Stimulated activated CD4-positive, alpha-beta T cell treated with anti-CD3 and anti-CD28 coated beads, Interleukin-4, amount 100 ng/mL, for 1 hour (primary cell): ENCODE results near the gene TLE2.
"Not testable (repeated sequence)": the region's sequence is repeated elsewhere in the genome, so short reads cannot be mapped to it uniquely, and the experiment has no call there.

Source experiments
- DNase-seq: peaks from one replicate; pipeline ENCODE4 v3.0.0-alpha.2; 2020

TLE2 gene

DNA sequence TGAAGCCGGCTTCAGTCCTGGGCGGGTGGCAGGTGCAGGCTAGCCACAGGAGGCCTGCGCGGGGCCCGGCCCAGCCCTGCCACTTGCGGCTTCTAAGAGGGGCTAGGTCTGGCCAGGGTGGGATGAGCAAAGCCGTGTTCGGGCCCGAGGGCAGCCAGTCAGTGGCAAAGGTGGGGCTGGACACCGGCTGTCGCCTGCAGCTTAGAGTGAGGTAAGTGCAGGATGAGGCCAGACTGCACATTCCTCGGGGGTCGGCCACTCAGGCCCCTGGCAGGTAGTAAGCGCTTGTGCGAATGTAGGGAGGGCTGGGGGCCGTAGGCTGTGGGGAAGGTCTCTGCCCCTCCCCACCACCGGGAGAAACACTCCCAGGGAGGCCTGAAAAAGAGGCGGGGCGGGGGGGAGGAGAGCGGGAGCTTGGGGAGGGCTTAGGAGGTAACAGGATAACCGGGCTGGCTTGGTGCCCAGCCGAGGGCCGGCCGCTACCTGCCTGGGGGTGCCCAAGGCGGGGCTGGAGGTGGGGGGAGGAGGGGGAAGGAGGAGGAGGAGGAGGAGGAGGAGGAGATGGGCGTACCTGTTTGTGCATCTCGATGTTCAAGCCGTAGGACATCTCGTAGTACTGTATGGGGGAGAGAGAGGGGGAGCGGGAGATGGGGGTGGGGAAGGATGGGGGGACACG is 26.8 kb upstream of the TLE2 start:
- no peak for DNase-seq

DNA sequence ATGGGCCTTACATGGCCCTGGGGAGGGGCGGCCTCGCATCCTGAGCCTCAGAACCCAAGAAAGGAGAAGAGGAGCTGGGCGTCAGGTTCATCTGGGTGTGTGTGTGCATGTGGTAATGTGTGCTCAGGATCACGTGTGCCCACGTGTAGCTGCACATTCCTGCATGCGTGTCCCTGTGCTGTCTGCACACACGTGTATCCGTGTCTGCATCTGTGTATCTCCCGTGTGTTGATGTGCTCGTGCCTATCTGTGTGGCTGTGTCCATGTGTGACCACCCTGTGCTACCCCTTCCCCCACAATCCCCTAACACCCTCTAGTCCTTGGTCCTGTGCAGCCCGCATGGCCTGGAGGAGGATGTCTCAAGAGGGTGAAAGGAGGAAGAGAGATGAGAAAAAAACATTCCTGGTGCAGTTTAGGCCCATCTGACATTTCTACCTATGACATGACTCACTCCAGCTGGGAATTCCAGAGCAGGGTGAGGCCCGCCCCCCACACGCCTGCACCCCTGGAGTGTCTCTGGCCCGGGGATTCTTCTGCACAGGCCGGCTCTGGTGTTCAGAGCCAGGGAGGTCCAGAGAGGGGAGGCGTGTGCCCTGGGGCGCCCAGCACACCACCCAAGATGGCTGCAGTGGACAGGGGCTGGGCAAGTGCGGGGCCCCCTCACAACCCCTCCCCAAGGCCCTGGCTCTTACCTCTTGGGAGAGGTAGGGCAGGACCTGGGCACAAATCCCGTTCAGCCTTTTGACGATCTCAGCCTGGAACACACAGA is 26.1 kb upstream of the TLE2 start:
- no peak for DNase-seq

DNA sequence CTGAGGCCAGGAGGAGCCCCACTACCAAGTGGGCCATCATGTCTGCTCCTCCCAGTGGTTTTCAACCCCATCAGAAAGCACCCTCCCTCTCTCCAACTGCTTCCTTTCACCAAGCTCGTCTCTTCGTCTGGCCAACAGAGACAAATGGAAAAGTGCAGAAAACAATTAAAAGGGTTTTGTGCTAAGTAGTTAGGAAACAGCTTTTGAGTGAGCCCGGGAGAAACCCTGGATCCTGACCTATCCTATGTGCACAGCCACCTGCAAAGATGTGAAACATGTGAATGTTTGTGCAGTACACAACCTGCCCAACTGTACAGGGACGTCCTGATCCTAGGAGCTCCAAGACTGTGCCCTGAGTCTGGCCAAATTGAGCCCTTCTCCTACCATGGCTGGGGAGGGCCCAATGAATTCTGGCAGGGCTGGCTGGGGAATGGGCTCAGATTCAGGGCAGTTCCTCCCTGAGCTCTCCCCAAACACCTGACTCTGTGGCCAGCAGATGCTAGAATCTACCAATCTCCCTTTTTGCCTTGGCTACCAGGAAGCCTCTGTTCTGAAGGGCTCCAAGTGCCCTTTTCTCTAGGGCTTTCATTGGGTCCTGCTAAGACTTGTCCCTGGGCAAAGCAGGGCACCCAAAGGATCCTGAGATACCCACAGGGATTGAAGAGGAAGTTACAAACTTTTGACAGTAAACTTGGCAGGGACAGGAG is 25.3 kb upstream of the TLE2 start:
- no peak for DNase-seq

DNA sequence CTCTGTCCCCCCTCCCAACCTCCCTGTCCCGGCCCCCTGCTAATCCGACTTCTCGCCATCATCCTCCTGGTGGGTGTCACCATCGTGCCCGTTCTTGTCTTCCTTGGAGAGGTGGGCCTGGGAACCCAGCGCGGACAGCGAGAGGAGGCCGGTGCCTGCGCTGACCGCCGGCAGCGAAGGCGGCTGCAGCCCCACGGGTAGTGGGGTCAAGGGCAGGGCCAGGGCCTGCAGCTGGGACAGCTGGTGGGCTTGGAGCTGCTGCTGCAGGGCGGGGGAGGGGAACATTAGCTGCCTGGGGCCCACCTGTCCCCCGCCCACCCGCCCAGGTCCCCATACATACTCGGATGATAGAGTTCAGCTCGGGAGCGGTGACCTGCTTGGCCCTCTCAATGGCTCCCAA is 24.7 kb upstream of the TLE2 start:
- DNase-seq: no peak

DNA sequence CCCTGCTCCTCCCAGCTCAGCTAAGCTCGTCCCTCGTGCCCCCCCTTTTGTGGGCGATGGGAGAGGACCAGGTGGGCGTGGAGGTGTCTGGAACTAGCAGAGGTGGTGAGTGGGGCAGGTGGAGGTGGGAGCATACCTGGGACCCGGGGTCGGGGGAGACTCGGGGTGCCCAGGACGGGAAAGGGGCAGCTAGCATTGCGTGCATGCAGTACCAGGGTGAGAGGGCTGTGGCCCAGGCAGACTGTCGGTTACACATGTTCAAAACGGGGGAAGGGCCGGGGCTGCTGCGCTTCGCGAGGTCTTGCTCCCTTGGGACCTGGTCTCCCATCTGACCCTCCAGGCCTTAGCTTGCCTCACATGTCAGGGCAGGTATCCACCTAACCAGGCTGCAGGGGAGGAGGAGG is 24.1 kb upstream of the TLE2 start:
- DNase-seq: no peak

DNA sequence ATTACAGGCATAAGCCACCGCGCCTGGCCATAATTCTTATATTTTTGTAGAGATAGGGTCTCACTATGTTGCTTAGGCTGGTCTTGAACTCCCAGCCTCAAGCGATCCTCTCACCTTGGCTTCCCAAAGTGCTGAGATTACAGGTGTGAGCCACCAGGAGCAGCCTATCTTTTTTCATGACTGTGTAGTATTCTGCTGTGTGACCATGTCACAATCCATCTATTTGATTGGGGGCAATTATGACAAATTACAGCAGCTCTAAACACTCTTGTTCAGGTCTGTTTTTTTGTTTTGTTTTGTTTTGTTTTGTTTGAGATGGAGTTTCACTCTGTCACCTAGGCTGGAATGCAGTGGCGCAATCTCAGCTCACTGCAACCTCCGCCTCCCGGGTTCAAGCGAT is 20.9 kb upstream of the TLE2 start:
- DNase-seq: not testable (repeated sequence)

DNA sequence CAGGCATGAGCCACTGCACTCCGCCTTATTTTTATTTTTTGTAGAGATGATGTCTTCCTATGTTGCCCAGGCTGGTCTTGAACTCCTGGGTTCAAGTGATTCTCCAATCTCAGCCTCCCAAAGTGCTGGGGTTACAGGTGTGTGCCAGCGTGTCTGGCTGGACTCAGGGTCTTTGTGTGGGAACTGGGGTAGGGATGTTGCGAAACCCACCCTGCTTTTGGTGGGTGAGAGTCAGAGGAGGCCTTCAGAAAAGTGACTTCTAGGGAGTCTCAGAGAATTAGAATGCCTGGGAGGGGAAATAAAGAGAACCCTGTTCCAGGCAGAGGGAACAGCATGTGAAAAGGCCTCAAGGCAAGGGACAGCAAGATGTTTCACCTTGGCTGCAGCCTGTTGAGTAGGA is 20.0 kb upstream of the TLE2 start:
- no peak for DNase-seq

DNA sequence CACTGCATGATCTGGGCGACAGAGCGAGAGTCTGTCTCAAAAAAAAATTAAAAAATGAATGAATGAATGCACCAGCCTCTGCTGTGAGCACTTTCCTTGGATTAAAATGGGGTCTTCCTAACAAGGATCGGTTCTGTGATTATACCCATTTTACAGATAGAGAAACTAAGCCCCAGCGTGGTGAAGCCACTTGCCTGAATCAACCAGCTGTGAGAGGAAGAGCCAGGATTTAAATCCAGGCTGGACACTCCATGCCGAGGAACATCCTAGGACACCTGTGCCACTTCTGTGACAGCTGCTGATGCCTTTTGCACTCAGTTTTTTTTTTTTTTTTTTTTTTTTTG is 19.1 kb upstream of the TLE2 start:
- no peak for DNase-seq

DNA sequence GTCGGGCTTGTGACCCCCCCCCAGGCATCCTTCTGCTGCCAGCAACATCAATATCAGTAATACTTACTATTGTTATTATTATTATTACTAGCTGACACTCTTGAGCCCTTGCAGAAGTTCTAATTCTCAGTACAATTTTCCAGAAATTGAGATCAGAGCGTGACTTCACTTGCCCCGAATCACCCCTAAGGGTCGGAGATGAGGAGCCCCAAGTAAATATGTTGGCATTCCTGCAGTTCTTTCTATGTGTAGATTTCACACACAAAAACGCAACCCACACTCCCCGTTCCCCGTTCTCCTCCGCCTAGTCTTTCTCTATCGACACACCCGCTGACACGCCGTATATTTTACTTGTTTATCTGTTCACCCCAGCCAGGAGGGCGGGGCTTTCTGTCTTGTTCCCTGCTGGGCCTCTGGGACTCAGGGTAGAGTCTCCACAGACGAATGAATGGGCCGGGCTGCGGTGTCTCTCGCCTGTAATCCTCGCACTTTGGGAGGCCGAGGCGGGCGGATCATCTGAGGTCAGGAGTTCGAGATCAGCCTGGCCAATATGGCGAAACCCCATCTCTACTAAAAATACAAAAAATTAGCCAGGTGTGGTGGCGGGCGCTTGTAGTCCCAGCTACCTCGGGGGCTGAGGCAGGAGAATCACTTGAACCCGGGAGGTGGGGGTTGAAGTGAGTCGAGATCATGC is 18.6 kb upstream of the TLE2 start:
- peak; percentile 65 for DNase-seq

DNA sequence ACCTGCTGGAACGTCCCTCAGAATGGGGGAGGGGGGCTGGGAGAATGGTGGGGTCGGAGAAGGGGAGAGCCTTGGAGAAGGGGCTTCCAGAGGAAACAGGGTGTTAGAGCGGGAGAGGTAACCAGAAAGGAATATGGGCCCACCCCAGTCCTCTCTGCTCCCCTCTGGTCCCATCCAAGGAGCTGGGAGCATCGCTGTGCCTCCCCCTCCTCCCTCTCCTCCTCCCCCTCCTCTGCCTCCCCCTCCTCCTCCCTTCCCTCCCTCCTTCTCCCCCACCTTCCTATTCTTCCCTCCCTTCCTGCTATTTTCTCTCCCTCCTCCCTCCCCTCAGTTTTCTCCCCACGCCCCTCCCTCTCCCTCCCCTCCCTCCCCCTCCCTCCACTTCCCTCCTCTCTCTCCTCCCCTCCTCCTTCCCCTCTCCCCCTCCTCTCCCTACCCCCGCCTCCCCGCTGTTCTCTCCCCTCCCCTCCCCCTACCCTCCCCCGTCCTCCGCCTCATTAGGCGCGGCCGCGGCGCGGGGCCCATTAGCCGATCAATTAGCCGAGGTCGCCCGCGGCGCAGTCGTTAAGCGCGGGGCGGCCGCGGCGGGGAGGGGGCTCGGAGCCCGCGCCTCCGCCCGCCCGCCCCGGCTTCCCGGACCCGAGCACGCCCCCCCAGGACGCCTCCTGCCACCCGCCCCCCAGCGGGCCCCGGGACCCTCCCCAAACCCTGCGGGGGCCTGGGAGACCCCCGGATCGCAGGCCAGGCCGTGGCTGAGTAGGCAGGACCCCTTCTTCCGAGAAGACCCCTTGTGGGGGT is 17.8 kb upstream of the TLE2 start:
- no peak for DNase-seq

DNA sequence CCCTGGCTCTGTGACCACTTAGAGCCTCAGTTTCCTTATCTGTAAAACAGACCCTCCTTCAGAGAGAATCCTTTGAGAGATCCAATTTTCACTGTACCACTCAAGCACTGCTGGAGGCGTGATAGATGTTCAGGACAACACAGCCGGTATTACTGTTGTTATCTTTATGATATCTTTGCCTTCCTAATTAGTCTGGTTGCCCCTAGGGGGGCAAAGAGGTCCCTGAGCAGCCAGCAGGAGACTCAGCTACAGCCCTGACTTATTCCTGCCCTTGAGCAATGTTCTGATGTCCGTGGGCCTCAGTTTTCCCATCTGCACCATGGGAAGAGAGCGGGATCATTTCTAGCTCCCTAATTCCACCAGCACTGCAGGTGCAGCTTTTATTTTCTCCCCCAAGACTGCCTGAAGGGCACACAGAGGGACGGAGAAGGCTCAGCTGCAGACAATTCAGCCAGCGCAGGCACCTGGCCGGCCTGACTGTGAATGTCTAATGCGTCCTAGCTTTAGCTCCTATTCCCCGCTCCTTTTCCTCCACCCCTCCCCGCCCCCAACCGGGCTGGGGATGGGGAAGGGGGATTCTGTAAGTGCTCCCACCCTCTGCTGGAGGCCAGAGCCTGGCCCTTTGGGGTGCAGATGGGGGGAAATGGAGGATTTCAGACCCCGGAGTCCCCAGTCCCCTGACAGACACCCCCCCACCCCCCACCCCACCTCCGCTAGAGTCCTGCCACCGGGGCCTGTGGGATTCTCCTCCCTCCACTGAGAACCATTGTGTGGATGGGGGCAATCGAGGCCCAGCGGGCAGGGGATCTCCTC is 17.0 kb upstream of the TLE2 start:
- no peak for DNase-seq

DNA sequence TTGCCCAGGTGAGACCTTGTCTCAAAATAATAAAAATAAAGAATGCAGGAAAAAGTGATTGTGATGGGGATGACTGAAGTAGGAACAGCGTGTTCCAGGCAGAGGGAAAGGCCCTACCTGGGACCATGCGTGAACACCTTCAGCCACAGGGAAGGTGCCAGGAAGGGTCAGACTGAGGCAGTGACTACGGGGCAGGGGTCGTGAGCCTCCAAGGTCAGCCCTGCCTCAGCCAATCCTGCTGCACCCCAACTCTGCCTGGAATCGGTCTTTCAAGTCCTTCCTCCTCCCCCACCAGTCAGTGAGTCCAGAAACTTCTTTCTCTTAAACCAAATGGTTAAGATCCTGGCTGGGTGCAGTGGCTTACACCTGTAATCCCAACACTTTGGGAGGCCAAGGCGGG is 16.1 kb upstream of the TLE2 start:
- DNase-seq: no peak

DNA sequence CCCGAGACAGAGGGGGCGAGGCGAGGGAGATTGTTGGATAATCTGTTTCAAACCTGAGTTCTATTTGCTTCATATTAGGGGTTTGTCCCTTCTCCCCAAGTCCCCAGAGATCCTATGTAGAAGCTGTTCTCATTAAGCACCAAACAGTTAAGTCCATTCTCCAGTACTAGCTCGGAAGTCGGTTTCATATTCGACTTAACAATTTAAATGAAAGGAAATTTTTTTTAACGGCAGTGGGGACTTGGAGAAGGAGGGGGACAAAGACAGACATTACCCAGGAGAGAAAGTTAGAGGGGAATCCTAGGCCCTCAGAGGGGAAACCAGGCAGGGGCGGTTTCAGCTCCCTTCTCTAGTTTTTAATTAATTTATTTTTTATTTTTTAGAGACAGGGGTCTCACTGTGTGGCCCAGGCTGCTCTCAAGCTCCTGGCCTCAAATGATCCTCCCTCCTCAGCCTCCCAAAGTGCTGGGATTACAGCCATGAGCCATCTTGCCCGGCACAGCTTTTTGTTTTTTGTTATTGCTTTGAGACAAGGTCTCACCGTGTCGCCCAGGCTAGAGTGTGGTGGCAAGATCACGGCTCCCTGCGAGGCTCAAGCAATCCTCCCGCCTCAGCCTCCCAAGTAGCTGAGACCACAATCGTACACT is 13.7 kb upstream of the TLE2 start:
- DNase-seq: no peak

DNA sequence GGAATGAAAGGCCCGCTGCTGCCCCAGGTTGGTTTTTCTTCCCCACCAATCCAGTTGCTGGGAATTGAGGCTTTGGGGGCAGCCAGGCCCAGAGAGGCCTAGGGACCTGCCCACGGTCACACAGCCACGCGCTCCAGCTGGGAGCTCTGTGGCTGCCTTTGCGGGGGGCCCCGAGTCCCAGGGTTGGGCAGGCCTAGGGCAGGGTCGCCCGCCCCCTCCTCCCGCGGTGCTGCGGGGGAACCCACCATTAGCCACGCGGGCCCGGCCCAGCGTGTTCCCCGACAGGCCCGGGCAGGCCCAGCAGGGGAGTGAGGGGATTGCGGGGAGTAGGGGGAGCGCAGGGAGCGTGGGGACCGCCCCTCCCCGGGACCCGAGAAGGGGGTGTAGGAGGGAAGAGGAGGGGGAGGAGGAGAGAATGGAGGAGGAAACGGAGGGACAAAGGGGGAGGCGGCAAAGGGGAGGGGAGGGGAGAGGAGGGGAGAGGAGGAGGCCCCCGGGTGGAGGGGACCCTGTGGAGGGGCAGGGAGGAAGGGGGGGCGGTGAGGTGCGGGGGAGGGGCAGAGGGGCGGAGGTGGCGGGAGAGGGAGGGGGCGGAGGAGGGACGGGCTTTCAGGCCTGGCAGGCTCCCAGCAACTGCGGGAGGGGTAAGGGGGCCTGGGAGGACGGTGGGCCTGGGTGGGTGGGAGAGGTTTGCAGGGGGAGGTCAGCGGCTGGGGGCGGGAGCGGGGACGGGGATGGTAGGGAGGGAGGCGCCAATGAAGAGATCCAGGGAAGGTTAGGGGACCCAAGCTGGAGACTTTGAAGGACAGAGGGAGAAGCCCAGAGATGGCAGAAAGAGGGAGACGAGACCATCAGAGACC is 12.9 kb upstream of the TLE2 start:
- no peak for DNase-seq

DNA sequence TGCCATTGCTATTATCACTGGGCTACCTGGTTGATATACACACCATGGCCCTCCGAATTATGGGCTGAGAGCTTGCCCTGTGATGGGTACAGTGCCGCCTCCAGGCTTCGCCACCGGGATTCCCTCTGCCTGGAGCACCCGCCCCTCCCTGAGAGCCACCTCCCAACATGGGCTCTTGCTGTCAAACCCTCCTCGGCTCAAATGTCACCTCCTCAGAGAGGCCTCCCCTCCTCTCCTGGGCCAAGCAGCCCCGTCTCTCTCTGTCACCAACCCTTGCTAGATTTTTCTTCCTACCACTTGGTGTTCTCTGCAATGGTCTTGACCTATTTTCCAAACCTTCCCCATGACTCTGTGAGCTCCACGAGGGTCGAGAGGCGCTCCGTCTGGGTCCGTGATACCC is 12.2 kb upstream of the TLE2 start:
- DNase-seq: no peak

DNA sequence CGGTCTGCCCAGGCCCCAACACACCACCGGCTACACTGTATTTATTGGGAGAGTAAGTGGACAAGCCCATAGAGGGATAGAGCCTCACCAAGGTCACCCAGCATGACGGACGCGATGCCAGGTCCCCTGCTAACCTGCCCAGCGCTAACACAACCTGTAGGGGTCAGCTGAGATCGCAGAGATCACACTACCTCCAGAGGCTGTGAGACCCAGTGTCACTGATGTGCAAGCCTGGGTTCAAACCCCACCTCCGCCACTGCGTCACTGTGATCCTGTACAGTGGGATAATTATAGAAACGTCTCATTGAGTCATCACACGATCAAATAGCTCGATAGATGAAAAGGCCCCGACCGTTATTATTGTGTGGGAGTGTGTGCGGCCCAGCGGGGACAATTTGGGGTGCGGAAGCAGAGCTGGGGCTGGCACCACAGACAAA is 10.6 kb upstream of the TLE2 start:
- DNase-seq: no peak

DNA sequence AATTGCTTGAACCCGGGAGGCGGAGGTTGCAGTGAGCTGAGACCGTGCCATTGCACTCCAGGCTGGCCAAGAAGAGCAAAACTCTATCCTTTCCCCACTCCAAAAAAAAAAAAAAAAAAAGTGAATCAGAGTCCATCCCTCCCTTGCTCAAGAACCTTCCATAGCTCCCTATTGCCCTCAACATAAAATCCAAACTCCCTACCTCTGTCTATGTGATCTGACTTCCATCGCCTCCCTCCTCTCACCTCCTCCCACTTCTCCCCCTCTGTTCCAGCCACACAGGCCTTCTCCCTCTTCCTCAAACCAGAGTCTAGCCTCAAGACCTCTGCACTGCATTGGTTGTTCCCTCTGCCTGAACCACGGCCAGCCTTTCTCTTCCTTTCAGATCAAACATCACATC is 10.0 kb upstream of the TLE2 start:
- DNase-seq: no peak

DNA sequence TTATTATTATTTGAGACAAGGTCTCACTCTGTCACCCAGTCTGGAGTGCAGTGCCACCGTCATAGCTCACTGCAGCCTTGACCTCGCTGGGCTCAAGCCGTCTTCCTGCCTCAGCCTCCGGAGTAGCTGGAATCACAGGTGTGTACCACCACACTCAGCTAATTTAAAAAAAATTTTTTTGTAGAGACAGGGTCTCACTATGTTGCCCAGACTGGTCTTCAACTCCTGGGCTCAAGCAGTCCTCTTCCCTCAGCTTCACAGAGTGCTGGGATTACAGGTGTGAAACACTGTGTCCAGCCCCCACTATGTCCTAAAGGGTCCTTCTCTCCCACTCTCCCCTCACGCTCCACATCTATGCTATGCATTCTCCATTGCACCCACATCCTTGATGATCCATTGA is 9.1 kb upstream of the TLE2 start:
- DNase-seq: no peak

DNA sequence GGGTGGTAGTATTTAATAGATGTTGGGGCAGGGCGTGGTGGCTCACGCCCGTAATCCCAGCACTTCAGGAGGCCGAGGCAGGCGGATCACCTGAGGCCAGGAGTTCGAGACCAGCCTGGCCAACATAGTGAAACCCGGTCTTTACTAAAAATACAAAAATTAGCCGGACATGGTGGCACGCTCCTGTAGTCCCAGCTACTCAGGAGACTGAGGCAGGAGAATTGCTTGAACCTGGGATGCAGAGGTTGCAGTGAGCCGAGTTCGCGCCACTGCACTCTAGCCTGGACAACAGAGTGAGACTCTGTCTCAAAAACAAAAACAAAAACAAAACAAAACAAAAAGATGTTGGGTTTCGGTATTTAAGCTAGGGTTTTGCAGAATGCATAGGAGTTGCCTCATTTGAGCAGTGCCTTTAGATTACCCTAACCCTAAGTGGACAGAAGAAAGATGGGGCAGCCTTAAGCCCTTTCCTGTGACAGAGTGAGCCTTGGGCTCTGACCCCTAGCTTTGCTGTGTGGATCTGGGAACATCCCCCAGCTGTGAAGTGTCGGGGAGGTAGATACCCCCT is 8.0 kb upstream of the TLE2 start:
- DNase-seq: not testable (repeated sequence)
